B cell (primary cell): ENCODE data around the gene LZTS3. TPM values are rescaled to one million over a fixed set of nuclear protein-coding genes. Genes with fewer than 3 reads are reported as not detected.

Source experiments
- ATAC-seq: fragments of 200-7000 bp; cut with Tn5 transposase; one replicate; pipeline ENCODE4 v1.10.0; 2021; ENCODE audit warnings: low read depth, mild to moderate bottlenecking, moderate number of reproducible peaks, moderate library complexity
- CTCF ChIA-PET: fragments of 350-600 bp; sonication (Branson Sonifier 250); formaldehyde crosslinking; loops from one replicate; lab custom pipeline; 2021; ENCODE audit warnings: antibody characterized with exemption, inconsistent platforms; lab: Charles Lee
- POLR2A ChIA-PET: fragments of 350-600 bp; sonication (Branson Sonifier 250); formaldehyde crosslinking; loops from one replicate; lab custom pipeline; 2021; ENCODE audit warnings: antibody characterized with exemption; lab: Charles Lee
- DNase-seq: peaks from one replicate; pipeline ENCODE4 v3.0.0; 2013
- H2AFZ ChIP-seq: 2 replicates; pipeline ENCODE4 v1.6.1; 2012; ENCODE audit warnings: mild to moderate bottlenecking, low read depth, low read length; ENCODE audit not compliant: insufficient read depth, poor library complexity, severe bottlenecking
- H3K27ac ChIP-seq, 2 donors: 1 replicate in 1 of 2; 2 replicates in 1 of 2; pipeline ENCODE4 v1.5.1; 2012 to 2013; ENCODE audit warnings: low read length in 2 of 2, mild to moderate bottlenecking in 2 of 2, moderate library complexity in 1 of 2
- H3K27me3 ChIP-seq, 4 experiments: fragments of 200-600 bp in 1 of 4; sonication (generic) in 1 of 4; replicated peaks in 1 of 4; 1 replicate in 2 of 4; 2 replicates in 2 of 4; pipeline versions ENCODE4 v1.6.1 to v1.7.0; 2013 to 2016; ENCODE audit warnings: low read length in 3 of 4, mild to moderate bottlenecking in 2 of 4, mixed read lengths in 1 of 4, moderate library complexity in 1 of 4; ENCODE audit not compliant: insufficient read depth in 4 of 4, control insufficient read depth in 3 of 4; ENCODE audit errors: control extremely low read depth in 1 of 4
- H3K36me3 ChIP-seq, 2 experiments: replicated peaks in 1 of 2; 1 replicate in 1 of 2; 2 replicates in 1 of 2; pipeline versions ENCODE4 v1.6.1 to v1.7.1; 2013; ENCODE audit warnings: low read length in 1 of 2; ENCODE audit not compliant: insufficient read depth in 2 of 2, control insufficient read depth in 1 of 2; ENCODE audit errors: control extremely low read depth in 1 of 2, extremely low read depth in 1 of 2
- H3K4me1 ChIP-seq, 2 donors: fragments of 200-600 bp in 1 of 2; sonication (generic) in 1 of 2; 1 replicate in 1 of 2; 2 replicates in 1 of 2; pipeline versions ENCODE4 v1.5.1 to v1.6.1; 2013 to 2017; ENCODE audit warnings: low read length in 2 of 2; ENCODE audit not compliant: control insufficient read depth in 2 of 2, insufficient read depth in 2 of 2
- H3K4me2 ChIP-seq: replicated peaks from 2 replicates; pipeline ENCODE3; 2012; ENCODE audit warnings: mild to moderate bottlenecking, low read depth, low read length; ENCODE audit not compliant: poor library complexity, severe bottlenecking
- H3K4me3 ChIP-seq, 5 experiments: fragments of 200-600 bp in 1 of 5; sonication (generic) in 1 of 5; 1 replicate in 3 of 5; 2 replicates in 2 of 5; pipeline versions ENCODE4 v1.5.1 to v1.7.0; 2011 to 2016; ENCODE audit warnings: low read length in 4 of 5, mild to moderate bottlenecking in 4 of 5, low read depth in 2 of 5, control low read depth in 1 of 5, moderate library complexity in 1 of 5; ENCODE audit not compliant: insufficient read depth in 1 of 5; ENCODE audit errors: control extremely low read depth in 1 of 5, extremely low read depth in 1 of 5
- H3K79me2 ChIP-seq: fragments of 200-600 bp; sonication (generic); one replicate; pipeline ENCODE4 v1.6.0; 2016; ENCODE audit warnings: low read length; ENCODE audit not compliant: control insufficient read depth, insufficient read depth
- H3K9ac ChIP-seq: fragments of 200-600 bp; sonication (generic); 2 replicates; pipeline ENCODE4 v1.6.1; 2017; ENCODE audit warnings: mild to moderate bottlenecking, low read length, moderate library complexity
- H3K9me3 ChIP-seq, 3 donors: one replicate each; pipeline versions ENCODE4 v1.6.1 to v1.7.1; 2013; ENCODE audit warnings: low read length in 2 of 3; ENCODE audit not compliant: control insufficient read depth in 2 of 3, insufficient read depth in 1 of 3; ENCODE audit errors: control extremely low read depth in 1 of 3
- H4K20me1 ChIP-seq: 2 replicates; pipeline ENCODE4 v1.6.0; 2012; ENCODE audit warnings: mild to moderate bottlenecking, low read length; ENCODE audit not compliant: insufficient read depth, control insufficient read depth, poor library complexity, severe bottlenecking
- H3K27ac Mint-ChIP-seq: one replicate; pipeline ENCODE4 v1.8.0; 2021; ENCODE audit warnings: mixed read lengths
- H3K27me3 Mint-ChIP-seq: one replicate; pipeline ENCODE4 v1.8.0; 2021; ENCODE audit warnings: mixed read lengths
- H3K4me1 Mint-ChIP-seq: one replicate; pipeline ENCODE4 v1.8.0; 2021; ENCODE audit warnings: mixed read lengths
- H3K4me3 Mint-ChIP-seq: one replicate; pipeline ENCODE4 v1.8.0; 2021; ENCODE audit warnings: mixed read lengths
- H3K9me3 Mint-ChIP-seq: one replicate; pipeline ENCODE4 v1.8.0; 2022; ENCODE audit warnings: mixed read lengths; ENCODE audit not compliant: insufficient read depth
- EZH2 ChIP-seq: IDR thresholded peaks from 2 replicates; pipeline ENCODE4 v1.6.1; 2012; ENCODE audit warnings: borderline replicate concordance, low read depth, mild to moderate bottlenecking, moderate library complexity, low read length; ENCODE audit not compliant: insufficient read depth, poor library complexity, severe bottlenecking
- WGBS: methylation state at CpG from one replicate; pipeline ENCODE4 v1.1.5; 2013; ENCODE audit warnings: missing lambda C conversion rate; ENCODE audit not compliant: insufficient coverage; 5-methylcytosine and 5-hydroxymethylcytosine counted together
- intact Hi-C: fragments of 100-400 bp; cut with micrococcal nuclease; formaldehyde crosslinking; loops from one replicate; pipeline ENCODE4 v1.10.0; 2022
- polyA plus RNA-seq: library from polyadenylated mRNA; depleted of rRNA; stranded (reverse); fragments of >200 nt; gene quantifications from 2 replicates; pipeline ENCODE4 v1.2.3, GENCODE V29; 2012
- total RNA-seq, 2 donors: library from RNA; stranded (reverse); fragments of 120-200 nt in 1 of 2; gene quantifications; 1 replicate in 1 of 2; 2 replicates in 1 of 2; pipeline versions ENCODE4 v1.2.3 to v1.2.4, GENCODE V29; 2013 to 2022
- TF ChIP-seq, protein P1 (sequence below): fragments of 200-600 bp; IDR thresholded peaks from one replicate; pipeline ENCODE4 v1.8.0; 2022; ENCODE audit warnings: antibody characterized with exemption, mild to moderate bottlenecking

The LZTS3 gene
- total and polyA plus RNA-seq, 2 donors (not counting 1 experiment from before 2014, with no cell fraction given): 2.3 to 5.1 TPM

DNA sequence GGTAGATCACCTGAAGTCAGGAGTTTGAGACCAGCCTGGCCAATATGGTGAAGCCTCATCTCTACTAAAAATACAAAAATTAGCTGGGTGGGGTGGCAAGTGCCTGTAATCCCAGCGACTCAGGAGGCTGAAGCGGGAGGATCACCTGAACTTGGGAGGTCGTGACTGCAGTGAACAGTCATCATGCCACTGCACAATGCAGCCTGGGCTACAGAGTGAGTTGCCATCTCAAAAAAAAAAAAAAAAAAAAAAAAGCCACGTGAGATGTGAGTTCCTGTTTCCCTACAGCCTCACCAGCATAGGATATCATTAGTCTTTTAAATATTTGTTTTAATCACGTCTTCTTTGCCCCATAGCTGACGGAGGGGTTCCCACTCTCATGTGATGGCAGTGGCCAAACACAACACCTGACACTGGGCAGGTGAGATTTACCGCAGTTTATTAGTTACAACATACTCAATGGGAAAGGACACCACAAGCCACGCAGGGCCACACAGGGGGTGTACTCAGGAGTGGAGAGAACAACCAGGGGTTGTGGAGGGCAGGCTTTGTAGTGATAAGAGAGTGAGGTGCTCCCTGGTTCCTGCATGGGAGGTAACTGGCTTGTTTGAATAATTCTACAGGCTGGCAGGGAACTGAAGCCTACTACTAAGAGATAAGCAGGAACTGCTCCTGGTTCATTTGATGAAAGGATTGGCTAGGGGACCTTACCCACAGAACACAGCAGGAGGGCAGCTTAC is 4.6 kb upstream of the LZTS3 start:
- no peak overlapping the region for H3K4me3 Mint-ChIP-seq
- peaks cover 16% of the 10 kb centered on the region for H3K27me3 Mint-ChIP-seq
- POLR2A ChIA-PET: no interaction called here
- ATAC-seq: no peak
- CTCF ChIA-PET: interaction anchor here (0.7 kb wide), 1 partner anchor 91 kb away, joined by 4 read pairs; no protein-coding TSS in a partner anchor
- DNase-seq: no peak
- 88% methylated on average over 4 of the region's 8 CpGs for WGBS
- peaks cover 0 to 10% (median 0%) of the 10 kb centered on the region in 3 donors for H3K9me3 ChIP-seq
- H3K9ac ChIP-seq: no peak overlapping the region
- no peaks in the 10 kb centered on the region for H4K20me1 ChIP-seq
- TF ChIP-seq, protein P1, sequence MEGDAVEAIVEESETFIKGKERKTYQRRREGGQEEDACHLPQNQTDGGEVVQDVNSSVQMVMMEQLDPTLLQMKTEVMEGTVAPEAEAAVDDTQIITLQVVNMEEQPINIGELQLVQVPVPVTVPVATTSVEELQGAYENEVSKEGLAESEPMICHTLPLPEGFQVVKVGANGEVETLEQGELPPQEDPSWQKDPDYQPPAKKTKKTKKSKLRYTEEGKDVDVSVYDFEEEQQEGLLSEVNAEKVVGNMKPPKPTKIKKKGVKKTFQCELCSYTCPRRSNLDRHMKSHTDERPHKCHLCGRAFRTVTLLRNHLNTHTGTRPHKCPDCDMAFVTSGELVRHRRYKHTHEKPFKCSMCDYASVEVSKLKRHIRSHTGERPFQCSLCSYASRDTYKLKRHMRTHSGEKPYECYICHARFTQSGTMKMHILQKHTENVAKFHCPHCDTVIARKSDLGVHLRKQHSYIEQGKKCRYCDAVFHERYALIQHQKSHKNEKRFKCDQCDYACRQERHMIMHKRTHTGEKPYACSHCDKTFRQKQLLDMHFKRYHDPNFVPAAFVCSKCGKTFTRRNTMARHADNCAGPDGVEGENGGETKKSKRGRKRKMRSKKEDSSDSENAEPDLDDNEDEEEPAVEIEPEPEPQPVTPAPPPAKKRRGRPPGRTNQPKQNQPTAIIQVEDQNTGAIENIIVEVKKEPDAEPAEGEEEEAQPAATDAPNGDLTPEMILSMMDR: no peak
- no peak for TF ChIP-seq EZH2
- peaks cover 0 to 18% (median 14%) of the 10 kb centered on the region in 4 experiments for H3K27me3 ChIP-seq
- H3K4me2 ChIP-seq: no peak overlapping the region
- H3K4me1 ChIP-seq: peaks cover 12% of the 10 kb centered on the region in 2 donors
- H3K79me2 ChIP-seq: no peaks in the 10 kb centered on the region
- H2AFZ ChIP-seq: no peak overlapping the region
- intact Hi-C loops: no loop called here
- no peaks in the 10 kb centered on the region for H3K36me3 ChIP-seq
- peaks cover 10% of the 10 kb centered on the region for H3K4me1 Mint-ChIP-seq
- no peak overlapping the region for H3K27ac ChIP-seq
- H3K27ac Mint-ChIP-seq: no peak overlapping the region
- no peak overlapping the region for H3K4me3 ChIP-seq
- no peaks in the 10 kb centered on the region for H3K9me3 Mint-ChIP-seq

DNA sequence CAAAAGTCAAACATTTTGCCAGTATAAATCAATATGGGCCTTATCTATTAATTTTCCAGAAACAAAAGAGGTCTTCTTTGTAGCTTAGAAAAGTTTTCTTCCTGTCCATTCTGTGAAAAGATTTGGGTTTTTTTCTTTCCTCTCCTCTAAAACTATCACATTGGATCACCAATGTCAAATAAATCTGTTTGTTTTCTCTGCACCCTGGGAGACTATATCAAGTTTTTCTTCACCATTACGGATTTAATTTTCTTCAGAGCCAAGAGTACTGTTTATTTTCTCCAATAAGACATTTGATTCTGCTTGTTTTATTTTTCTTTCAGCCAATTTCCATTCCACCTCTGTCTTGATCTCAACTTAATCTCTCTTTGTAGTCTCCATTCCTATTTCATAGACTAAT is 1.9 kb upstream of the LZTS3 start:
- Histone ChIP-seq H3K4me1 (peaks cover 18 to 19% of the 10 kb centered on the region in 2 donors), H3K36me3 (no peaks in the 10 kb centered on the region), H3K4me3 (no peak overlapping the region), H3K9ac (no peak overlapping the region), H3K9me3 (peaks cover 0 to 14% (median 0%) of the 10 kb centered on the region in 3 donors), H3K27me3 (peaks cover 0 to 30% (median 23%) of the 10 kb centered on the region in 4 experiments), H3K4me2 (no peak overlapping the region), H4K20me1 (no peaks in the 10 kb centered on the region), H3K79me2 (no peaks in the 10 kb centered on the region), H2AFZ (no peak overlapping the region), H3K27ac (no peak overlapping the region)
- ChIA-PET POLR2A (no interaction called here), CTCF (no interaction called here)
- ATAC-seq (no peak), DNase-seq (no peak)
- intact Hi-C loops: no loop called here
- no peak overlapping the region for H3K27ac Mint-ChIP-seq
- no peaks in the 10 kb centered on the region for H3K9me3 Mint-ChIP-seq
- peaks cover 17% of the 10 kb centered on the region for H3K4me1 Mint-ChIP-seq
- H3K27me3 Mint-ChIP-seq: peaks cover 32% of the 10 kb centered on the region
- H3K4me3 Mint-ChIP-seq: peak overlapping the region; percentile 0
- WGBS: 100% methylated on average over 1 of the region's 1 CpG
- TF ChIP-seq, protein P1: no peak
- TF ChIP-seq EZH2: no peak
